ENCODE results near the gene BMERB1.

GRCh38 chr16:15434425-15435215 lies at the start of gene BMERB1:
- no peak for TF ChIP-seq POLR2A (IDR thresholded peaks at IDR 0.05; ENCODE audit: extremely low read depth, insufficient read length)
- no peak for TF ChIP-seq CTCF (IDR thresholded peaks at IDR 0.05; ENCODE audit: low read depth, low read length)
- no peak for TF ChIP-seq MYC (IDR thresholded peaks at IDR 0.05; ENCODE audit: low read depth, low read length)
- TF ChIP-seq MAX (IDR thresholded peaks at IDR 0.05; ENCODE audit: low read depth, low read length): no peak

All from NB4 (cell line).